HG02623 (cell line): ENCODE data around the gene ABCC8.

Source experiments
- ATAC-seq: cut with Tn5 transposase; IDR thresholded peaks from one replicate; pipeline ENCODE4 v1.9.1; 2021; ENCODE audit warnings: moderate library complexity; ENCODE audit not compliant: unreplicated experiment

The ABCC8 gene

DNA sequence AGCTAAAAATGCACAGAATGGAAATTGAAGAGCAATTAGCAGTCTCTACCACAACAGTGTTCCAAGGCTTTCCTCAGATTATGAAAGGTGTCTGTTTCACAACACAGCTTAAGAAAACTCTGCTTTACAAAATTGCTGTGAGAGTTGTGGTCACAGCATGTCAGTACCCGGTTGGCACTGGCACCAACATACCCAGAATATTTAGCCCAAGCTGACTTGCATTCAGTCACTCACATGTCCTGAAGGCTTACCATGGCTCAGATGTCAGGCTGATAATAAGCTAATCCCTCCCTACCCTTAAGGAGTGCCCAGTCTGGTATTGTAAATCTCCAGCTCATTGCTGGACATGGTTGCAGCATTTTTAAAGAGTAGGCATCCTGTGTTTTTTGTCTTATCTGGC, 110.2 kb downstream of the ABCC8 start:
- no peak for ATAC-seq

DNA sequence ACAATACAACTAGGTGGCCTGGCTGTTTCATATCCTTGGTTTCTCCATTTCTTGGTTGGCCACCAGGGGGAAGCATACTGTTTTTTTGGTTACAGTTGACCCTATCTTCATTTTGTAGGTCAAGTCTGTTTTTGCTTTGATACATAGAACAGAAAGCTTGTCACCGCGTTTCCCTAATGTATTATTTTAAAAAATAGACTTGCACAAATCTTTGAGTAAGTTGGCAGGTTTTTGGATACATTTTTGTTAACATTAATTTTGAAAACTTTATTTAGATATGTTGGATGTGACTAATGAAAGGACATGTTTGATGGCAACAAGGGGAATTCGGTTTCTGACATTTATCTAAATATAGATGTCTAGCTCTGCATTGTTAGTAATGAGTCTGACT, 122.0 kb downstream of the ABCC8 start:
- ATAC-seq = no peak

DNA sequence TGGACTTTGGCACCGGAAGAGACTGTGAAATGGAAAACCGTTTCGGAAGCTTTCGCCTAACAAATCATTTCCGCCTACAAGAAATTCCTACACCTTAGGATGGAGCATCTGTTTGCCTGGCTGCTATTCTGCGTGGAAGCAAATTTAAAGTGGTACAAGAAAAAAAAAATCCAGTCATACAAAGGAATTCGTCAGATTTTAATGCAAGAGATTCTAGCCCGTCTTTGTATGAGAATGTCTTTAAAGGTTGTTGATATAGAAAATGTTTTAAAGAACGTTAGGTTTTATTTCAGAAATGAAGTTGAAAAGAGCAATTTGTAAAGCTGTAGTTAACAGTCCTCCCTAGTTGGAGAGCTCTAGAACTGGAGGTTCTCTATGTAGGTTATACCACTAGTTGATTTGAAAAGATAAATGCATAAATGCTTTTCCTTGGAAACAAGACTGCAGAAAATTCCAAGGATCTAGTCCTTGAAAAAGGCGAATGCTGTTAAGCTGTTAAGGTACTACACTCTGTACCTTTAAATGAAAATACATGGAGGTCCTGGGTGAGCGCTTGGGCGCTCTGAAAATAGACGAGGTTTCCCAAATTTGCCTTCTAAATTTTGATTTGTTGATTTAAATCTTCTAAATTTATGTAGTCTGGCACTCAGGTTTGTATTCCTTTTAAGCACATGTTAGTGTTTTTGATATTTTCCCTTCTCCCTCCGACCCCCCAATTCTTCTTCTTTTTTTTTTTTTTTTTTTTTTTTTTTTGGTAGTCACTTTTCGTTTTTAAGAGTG, 122.6 kb downstream of the ABCC8 start:
- no peak for ATAC-seq

DNA sequence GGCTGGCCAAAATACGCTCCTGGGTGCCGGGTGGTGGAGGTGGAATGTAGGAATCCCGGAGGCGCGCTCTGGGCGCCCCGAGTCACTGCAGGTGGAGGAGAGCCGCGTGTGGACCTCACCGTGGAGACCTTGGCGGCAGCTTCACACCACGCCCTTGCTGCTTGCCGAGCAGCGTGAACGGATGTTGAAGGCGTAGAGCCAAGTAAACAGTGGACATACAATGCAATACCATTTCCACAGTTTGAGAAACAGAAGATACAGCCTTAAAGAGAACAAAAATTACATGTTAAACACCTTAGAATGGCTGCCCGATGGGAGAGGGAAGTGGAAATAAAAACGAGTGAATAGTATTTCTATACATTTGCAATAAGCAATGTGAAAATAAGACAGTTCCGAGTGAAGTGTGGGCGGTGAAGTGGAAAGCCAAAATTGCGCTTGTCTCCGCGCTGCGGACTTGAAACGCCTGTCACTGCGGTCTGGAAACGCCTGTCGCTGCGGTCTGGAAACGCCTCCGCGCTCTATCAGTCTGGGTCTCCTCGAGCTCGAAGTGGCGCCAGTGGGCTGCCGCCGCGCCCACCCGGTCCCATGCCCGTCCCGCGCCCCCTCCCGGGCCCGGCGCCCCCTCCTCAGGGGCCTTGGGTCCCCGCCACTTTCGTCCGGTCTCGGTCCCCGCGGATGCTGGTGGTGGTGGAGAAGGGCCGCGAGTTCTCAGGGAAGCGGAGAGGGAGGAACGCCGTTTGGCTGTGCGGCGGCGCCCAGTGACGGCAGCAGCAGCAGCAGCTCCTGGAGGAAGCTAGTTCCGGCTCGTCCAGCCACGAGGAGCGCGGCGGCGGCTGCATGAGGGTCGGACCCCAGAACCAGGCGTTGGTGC, 123.5 kb downstream of the ABCC8 start:
- peak; percentile 44 for ATAC-seq

DNA sequence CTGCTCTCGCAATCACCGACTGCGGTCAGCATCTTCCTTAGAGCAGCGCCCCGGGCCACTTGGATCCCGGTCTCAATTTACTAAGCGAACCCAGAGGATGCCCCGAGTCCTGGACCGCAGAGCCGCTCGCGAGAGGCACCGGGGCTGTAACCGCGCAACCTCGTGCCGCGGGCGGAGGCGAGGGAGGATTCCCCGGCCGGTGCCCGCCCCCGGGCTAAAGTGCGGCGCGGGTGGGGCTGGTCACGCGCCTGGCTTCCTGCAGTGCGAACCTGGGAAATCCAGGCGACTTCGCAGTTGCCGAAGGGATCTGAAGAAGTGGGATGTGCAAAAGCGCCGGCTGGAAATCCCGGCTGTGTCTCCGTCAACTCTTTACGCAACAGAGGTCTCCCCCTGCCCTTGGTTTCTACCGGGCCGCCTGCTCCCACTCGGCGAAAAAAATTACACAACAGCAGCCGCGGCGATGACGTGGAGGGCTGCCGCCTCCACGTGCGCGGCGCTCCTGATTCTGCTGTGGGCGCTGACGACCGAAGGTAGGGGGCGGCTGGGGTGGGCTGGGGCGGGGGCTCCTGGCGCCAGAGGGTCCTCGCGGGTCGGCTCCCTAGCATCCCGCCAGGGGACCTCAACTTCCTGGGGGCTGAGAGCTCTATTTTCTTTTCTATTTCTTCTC, 125.0 kb downstream of the ABCC8 start, which contains the start of gene NCR3LG1:
Gene NCR3LG1 (plus strand): TSS at position 291 of the 667 bp plus-strand sequence. CDS start 170 bp downstream, at position 461.
- no peak for ATAC-seq

DNA sequence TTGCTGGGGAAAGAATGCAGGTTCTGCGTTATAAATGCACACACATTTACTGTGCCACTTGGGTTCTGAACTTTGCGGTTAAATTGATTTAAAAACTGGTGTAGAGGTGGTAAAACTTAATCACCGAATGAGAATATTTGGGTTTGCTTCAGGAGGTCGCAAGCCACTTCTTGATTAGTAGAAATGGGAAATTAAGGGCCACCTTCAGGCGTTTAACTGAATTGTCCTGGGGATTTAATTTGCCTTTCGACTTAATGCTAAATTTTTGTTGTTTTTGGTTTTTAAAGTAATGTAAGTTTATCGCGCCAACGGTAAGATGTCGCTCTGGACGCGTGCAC, 125.5 kb downstream of the ABCC8 start:
- no peak for ATAC-seq

DNA sequence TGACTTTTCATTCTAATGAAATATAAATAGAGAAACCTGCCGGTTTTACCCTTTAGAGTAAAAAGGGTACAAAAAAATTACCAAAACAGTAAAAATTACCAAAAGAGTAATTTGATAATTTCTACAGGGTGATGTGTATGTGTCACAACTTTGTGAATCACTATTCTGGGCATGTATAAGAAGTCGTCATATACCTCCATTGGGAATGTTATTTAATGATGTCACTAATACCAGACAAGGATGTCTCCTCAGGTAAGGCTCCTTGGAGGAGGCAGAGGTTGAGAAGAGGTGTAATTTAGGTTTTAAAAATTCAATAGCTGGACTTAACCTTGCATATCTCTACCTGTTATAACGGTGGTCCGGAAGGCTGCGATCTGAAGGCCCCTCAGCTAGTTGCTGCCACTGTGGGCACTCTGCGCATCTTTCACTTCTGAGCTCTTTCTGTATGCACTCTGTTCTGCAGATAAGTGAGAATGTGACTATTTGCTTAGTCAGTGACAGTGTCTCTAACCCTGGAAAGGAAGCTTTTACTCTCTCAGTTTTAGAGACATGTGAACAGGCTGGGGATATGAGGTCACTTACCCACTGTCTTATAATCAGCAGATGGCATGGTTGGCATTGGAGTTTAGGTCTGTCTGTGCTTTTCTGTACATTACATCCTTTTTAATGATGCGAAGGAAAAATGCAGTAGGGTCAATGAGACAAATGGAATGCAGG, 126.0 kb downstream of the ABCC8 start:
- ATAC-seq = no peak

DNA sequence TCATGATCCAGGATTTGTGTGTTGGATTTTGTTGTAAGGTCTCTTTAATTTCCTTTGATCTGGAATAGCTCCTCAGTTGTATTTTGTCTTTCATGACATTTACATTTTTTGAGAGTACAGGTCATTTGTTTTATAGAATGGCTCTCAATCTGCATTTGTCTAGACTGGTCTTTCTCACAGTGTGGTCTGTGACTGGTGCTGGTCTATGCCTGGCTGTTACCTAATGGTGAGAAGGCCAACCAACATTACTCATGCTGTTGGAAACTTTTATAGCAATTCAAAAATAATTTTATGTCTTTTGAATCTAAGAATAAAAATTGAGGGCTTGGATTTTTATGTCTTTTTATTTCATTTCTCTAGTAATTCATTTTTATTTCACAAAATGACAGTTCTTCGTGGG, 129.0 kb downstream of the ABCC8 start:
- ATAC-seq = no peak

DNA sequence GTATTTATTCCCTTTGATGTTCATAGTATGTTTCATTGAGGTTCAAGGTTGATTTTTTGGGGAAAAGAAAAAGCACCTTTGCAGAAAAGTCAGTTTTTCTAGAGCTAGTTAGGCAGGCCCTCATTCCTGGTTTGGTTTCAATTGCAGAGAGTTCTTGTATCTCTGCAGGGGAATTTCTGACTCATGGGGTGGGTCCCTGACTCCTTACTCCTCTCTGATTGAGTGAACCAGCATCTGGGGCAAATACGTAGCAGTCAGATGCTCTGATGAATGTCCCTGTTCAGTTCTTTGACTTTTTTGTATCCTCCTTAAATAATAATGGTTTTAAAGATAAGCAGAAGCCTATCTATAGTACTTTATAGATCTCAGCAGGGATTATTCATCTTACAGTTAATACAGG, 132.7 kb downstream of the ABCC8 start:
- ATAC-seq = no peak

DNA sequence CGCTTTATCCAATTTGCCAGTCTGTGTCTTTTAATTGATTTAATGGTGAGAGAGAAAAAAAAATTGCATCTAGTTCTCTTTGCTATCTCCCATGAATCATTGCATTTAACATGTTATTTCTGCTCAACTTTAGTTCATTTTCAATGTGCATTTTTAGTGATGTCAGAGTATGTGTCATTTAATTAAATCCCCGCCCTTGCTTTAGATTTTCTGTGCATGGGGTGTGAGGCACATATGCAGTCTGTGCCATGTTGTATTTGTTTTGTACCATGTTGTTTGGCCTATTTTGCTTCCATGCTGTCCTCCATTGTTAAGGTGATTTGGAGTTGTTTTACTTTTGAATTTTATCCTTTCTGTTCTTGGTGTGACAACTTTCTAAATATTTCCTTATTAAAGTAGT, 133.4 kb downstream of the ABCC8 start:
- no peak for ATAC-seq
